GM18526 (cell line): ENCODE results near the gene MPRIP.

Source experiments
- POLR2A ChIP-seq: IDR thresholded peaks from 3 replicates; pipeline ENCODE4 v1.6.1; 2011; ENCODE audit not compliant: insufficient read length; ENCODE audit errors: extremely low read depth

The MPRIP gene

DNA sequence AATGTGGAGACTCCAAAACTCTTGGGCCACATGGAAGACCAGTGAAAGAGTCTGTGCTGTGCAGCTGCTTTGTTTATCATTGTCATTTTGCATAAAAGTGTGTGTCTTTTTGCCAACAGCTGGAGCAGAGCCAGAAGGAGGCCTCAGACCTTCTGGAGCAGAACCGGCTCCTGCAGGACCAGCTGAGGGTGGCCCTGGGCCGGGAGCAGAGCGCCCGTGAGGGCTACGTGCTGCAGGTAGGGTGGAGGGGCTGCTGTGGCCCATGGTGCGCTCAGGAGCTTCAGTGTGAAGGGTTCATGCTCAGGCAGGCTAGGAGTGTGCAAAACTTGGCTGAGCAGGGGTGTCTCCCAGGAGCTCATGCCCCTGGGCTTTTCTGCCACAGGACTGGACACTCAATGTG is 118.9 kb downstream of the MPRIP start:
- TF ChIP-seq POLR2A, result no peak

- no peak for TF ChIP-seq POLR2A
Observed at GRCh38 chr17:17161759-17162158, 119.5 kb downstream of the MPRIP start.

DNA sequence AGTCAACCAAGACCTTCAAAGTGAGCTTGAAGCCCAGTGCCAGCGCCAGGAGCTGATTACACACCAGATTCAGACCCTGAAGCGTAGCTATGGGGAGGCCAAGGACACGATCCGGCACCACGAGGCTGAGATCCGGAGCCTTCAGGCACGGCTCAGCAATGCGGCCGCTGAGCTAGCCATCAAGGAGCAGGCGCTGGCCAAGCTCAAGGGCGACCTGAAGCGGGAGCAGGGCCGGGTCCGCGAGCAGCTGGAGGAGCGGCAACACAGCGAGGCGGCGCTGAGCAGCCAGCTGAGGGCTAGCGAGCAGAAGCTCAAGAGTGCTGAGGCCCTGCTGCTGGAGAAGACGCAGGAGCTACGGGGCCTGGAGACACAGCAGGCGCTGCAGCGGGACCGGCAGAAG is 121.9 kb downstream of the MPRIP start:
- TF ChIP-seq POLR2A, result no peak

- TF ChIP-seq POLR2A, result no peak
Observed at GRCh38 chr17:17164676-17165075, 122.4 kb downstream of the MPRIP start.

- no peak for TF ChIP-seq POLR2A
Observed at GRCh38 chr17:17165666-17166308, 123.5 kb downstream of the MPRIP start.

DNA sequence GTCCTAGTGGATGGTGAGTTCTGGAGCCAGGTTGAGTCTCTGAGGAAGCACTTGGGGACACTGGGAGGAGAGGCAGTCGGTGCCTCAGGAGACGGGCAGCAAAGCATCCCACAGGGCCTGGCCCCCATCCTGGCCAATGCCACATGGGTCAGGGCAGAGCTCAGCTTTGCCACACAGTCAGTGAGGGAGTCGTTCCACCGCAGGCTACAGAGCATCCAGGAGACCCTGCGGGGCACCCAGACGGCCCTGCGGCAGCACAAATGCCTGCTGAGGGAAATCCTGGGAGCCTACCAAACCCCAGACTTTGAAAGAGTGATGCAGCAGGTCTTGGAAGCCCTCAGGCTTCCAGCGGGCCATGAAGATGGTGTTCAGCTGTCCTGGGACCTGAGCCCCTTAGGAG is 124.2 kb downstream of the MPRIP start:
- TF ChIP-seq POLR2A, result no peak

- TF ChIP-seq POLR2A, result no peak
Observed at GRCh38 chr17:17167356-17167755, 125.1 kb downstream of the MPRIP start.

DNA sequence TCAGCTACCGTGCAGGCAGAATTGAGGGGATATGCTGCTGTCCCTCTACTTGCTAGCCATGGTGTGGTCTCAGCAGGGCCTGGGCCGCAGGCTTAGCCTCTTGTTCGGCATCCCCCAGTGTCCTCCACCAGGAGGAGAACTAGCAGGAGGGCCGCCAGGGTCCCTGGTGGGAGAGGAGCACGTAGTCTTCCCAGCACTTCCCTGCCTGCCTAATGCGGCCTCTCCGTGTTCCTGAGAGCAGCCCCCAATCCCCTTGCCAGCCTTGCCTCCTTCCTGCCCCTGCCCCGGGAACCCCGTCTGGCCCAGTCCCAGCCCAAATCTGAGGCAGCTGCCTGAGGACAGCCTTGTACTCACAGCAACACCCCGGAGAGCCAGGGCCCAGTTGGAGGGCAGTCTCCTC is 125.7 kb downstream of the MPRIP start:
- TF ChIP-seq POLR2A, result no peak

GRCh38 chr17:17168401-17168800 is 126.1 kb downstream of the MPRIP start:
- no peak for TF ChIP-seq POLR2A

GRCh38 chr17:17169396-17169795 is 127.1 kb downstream of the MPRIP start:
- TF ChIP-seq POLR2A, result no peak

DNA sequence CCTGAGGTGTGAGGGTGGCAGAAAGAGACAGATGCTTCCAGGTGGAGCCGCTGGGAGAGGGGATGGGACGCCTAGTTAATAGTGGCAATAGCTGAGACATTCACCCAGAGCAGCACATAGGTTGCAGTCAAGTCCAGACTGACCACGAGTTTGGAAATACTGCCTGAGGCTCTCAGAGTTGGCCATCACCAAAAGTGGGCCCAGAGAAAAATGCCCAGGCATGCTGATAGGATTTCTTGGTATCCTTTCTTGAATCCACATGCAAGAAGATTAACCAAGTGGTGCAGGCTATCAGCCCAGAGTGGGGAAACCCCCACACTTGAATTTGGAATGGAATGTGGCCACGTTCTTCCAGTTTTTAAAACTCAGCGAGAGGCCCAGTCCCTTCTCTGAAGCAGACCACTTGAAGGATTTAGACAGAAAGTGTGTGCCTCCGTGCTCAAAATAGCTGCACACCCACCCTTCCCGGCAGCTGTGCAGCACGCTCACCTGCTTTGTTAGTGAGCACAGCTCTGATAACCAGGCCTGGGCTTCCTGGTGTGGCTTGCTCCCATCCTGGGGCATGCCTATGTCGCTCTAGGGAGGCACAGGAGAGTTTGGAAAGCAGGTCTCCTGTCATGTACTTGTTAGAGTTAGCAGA is 128.2 kb downstream of the MPRIP start:
- TF ChIP-seq POLR2A, result no peak

GRCh38 chr17:17171186-17171585 is 128.9 kb downstream of the MPRIP start:
- TF ChIP-seq POLR2A, result no peak

DNA sequence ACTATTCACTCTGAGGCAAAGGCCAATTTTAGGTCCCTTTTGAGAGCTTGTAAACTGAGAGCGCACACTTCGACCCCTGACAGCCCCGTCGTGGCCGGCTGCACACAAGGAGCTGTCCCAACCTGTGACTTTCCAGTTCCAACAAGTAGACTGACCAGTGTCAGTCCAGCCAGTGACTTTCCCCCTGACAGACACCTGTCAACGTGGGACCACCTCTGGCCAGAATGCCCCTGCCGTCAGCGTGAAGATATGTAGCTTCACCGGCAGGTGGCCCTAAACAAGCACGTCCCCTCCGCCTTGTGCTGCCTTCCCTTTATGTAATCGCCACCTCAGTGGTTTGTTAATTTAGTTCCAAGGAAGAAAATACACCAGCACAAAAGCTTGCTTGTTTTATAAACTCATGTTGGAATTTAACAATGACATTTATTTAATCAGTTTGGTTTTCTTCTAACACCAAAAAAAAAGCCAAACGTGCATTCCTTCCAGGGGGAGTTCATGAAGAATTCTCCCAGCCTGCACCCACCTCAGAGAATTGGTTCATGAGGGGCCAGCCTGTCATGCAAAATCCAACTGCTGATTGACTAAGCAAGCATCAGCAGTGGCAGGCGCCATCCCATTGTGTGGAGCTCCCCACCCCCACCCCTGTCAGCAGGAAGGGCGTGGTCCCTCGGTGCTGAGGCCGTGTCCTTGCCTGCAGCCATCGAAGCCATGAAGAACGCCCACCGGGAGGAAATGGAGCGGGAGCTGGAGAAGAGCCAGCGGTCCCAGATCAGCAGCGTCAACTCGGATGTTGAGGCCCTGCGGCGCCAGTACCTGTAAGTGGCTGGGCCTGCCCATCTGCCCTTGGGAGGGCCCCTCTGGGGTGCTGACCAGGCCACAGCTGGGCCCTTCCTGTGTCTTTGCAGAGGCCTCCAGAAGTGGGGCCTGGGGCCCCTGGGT is 130.0 kb downstream of the MPRIP start:
- no peak for TF ChIP-seq POLR2A

GRCh38 chr17:17172990-17173389 is 130.7 kb downstream of the MPRIP start:
- no peak for TF ChIP-seq POLR2A

GRCh38 chr17:17173921-17174320 is 131.7 kb downstream of the MPRIP start:
- TF ChIP-seq POLR2A, result no peak

DNA sequence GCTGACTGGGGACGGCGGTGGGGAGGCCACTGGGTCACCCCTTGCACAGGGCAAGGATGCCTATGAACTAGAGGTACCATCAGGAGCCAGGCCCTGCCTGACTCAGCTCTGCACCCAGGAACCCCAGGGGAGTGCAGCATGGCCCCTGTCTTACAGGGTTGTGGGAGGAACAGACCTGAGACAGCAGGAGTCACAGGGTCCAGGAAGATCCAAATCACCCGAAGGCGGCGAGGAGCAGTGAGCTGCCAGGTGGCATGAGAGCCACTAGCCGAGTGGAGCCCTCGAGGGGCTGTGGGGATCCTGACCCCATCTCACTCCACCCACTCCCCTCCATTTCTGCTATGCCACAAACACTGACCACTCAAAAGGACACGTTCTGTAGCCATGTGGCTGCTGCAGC is 133.1 kb downstream of the MPRIP start:
- TF ChIP-seq POLR2A, result no peak
